Gastroesophageal sphincter (tissue), 3 donors: ENCODE data around the gene ACAA2.

Source experiments
- POLR2A ChIP-seq, 2 donors: fragments of 450-650 bp; IDR thresholded peaks; one replicate each; pipeline ENCODE4 v1.6.1; 2017; ENCODE audit warnings: antibody characterized with exemption in 2 of 2, mild to moderate bottlenecking in 2 of 2, moderate library complexity in 1 of 2
- TF ChIP-seq, protein P1 (sequence below), 4 experiments: fragments of 200-600 bp in 2 of 4; fragments of 450-650 bp in 2 of 4; sonication (generic) in 1 of 4; IDR thresholded peaks; one replicate each; pipeline ENCODE4 v1.5.1; 2017 to 2019; ENCODE audit warnings: antibody characterized with exemption in 4 of 4, mild to moderate bottlenecking in 2 of 4, moderate library complexity in 2 of 4

DNA sequence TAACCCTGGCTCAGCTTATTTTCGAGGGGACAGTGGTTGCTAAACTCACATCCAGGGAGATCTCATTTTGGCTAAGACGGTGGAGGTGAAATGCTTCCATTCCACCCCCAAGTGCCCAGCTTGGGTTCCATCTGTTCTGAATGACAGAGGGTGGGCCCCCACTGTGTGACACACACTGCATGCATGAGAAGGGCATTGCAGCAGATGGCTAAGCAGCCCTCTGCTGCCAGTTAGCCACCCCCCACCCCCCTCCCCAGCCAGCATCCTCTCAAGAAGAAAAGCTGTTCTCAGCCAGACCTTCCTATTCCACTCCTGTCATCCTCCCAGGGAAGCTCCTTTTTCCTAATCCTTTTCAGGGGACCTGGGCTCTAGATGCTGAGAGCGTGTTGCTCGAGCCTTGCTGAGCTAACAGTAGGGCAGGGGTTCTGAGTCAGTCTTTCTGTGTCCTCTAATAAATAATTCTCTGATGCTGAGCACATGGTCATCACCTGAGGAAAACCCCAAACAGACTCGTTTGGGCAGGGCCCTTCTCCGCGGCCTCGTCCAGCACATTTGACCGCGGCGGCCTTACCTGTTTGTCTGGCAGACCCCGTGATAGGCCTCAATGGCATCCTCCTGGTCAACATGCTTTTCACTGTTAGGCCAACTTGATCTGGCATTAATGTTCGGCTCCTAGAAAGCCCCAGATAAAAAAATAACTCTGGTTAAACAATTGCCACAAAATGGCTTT is 49.5 kb upstream of the ACAA2 start:
- TF ChIP-seq, protein P1, sequence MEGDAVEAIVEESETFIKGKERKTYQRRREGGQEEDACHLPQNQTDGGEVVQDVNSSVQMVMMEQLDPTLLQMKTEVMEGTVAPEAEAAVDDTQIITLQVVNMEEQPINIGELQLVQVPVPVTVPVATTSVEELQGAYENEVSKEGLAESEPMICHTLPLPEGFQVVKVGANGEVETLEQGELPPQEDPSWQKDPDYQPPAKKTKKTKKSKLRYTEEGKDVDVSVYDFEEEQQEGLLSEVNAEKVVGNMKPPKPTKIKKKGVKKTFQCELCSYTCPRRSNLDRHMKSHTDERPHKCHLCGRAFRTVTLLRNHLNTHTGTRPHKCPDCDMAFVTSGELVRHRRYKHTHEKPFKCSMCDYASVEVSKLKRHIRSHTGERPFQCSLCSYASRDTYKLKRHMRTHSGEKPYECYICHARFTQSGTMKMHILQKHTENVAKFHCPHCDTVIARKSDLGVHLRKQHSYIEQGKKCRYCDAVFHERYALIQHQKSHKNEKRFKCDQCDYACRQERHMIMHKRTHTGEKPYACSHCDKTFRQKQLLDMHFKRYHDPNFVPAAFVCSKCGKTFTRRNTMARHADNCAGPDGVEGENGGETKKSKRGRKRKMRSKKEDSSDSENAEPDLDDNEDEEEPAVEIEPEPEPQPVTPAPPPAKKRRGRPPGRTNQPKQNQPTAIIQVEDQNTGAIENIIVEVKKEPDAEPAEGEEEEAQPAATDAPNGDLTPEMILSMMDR (IDR thresholded peaks at IDR 0.05) = no peak
- TF ChIP-seq POLR2A (IDR thresholded peaks at IDR 0.05) = no peak
